Liver (tissue), 9 donors: Measurements from ENCODE around the gene SNX18. TPM values are rescaled to one million over a fixed set of nuclear protein-coding genes. Genes with fewer than 3 reads are reported as not detected.

Experiments
- DNase-seq: peaks from one replicate; pipeline ENCODE4 v3.0.0-alpha.2; 2017; ENCODE audit warnings: low spot score
- H3K27ac ChIP-seq, 2 donors: one replicate each; pipeline ENCODE4 v1.7.0; 2013; ENCODE audit warnings: inconsistent platforms in 2 of 2, low read length in 2 of 2, control low read depth in 1 of 2, low read depth in 1 of 2, mild to moderate bottlenecking in 1 of 2
- H3K27me3 ChIP-seq, 4 donors: one replicate each; pipeline versions ENCODE4 v1.6.1 to v1.7.0; 2013; ENCODE audit warnings: low read length in 3 of 4, inconsistent platforms in 1 of 4, mild to moderate bottlenecking in 1 of 4, moderate library complexity in 1 of 4; ENCODE audit not compliant: control insufficient read depth in 4 of 4, insufficient read depth in 4 of 4
- H3K36me3 ChIP-seq, 4 donors: one replicate each; pipeline versions ENCODE4 v1.6.1 to v1.7.0; 2013; ENCODE audit warnings: low read length in 3 of 4, mild to moderate bottlenecking in 3 of 4, low read depth in 1 of 4, moderate library complexity in 1 of 4; ENCODE audit not compliant: control insufficient read depth in 4 of 4, insufficient read depth in 3 of 4
- H3K4me1 ChIP-seq, 4 donors: one replicate each; pipeline versions ENCODE4 v1.6.1 to v1.7.0; 2013; ENCODE audit warnings: low read length in 3 of 4, mild to moderate bottlenecking in 3 of 4, moderate library complexity in 1 of 4; ENCODE audit not compliant: control insufficient read depth in 4 of 4, insufficient read depth in 4 of 4
- H3K4me3 ChIP-seq, 3 donors: one replicate each; pipeline versions ENCODE4 v1.6.1 to v1.7.0; 2013; ENCODE audit warnings: low read length in 3 of 3, control low read depth in 1 of 3, low read depth in 1 of 3, mild to moderate bottlenecking in 1 of 3
- H3K9ac ChIP-seq, 2 donors: one replicate each; pipeline ENCODE4 v1.7.0; 2013; ENCODE audit warnings: low read length in 2 of 2, mild to moderate bottlenecking in 2 of 2, moderate library complexity in 2 of 2, control low read depth in 1 of 2, low read depth in 1 of 2
- H3K9me3 ChIP-seq, 4 donors: one replicate each; pipeline versions ENCODE4 v1.6.1 to v1.7.0; 2013; ENCODE audit warnings: low read length in 3 of 4; ENCODE audit not compliant: control insufficient read depth in 4 of 4
- EGR1 ChIP-seq, 2 donors: IDR thresholded peaks; 2 replicates each; pipeline ENCODE4 v1.6.1; 2016 to 2018; ENCODE audit warnings: antibody characterized with exemption in 2 of 2, low read depth in 2 of 2
- FOXA1 ChIP-seq: IDR thresholded peaks from 2 replicates; pipeline ENCODE4 v1.6.1; 2016; ENCODE audit warnings: antibody characterized with exemption
- FOXA2 ChIP-seq: IDR thresholded peaks from 2 replicates; pipeline ENCODE4 v1.6.1; 2016; ENCODE audit warnings: antibody characterized with exemption
- GABPA ChIP-seq, 2 donors: IDR thresholded peaks in 1 of 2; conservative IDR thresholded peaks in 1 of 2; 2 replicates each; pipeline ENCODE4 v1.6.1; 2016; ENCODE audit warnings: antibody characterized with exemption in 2 of 2, mild to moderate bottlenecking in 1 of 2, moderate library complexity in 1 of 2
- HNF4A ChIP-seq, 2 donors: conservative IDR thresholded peaks; 2 replicates each; pipeline ENCODE4 v1.6.1; 2016; ENCODE audit warnings: antibody characterized with exemption in 2 of 2, mild to moderate bottlenecking in 2 of 2
- HNF4G ChIP-seq: IDR thresholded peaks from 2 replicates; pipeline ENCODE4 v1.6.1; 2016; ENCODE audit warnings: antibody characterized with exemption
- JUND ChIP-seq, 2 donors: IDR thresholded peaks; 2 replicates each; pipeline ENCODE4 v1.6.1; 2016; ENCODE audit warnings: antibody characterized with exemption in 2 of 2
- NR2F2 ChIP-seq: IDR thresholded peaks from 2 replicates; pipeline ENCODE4 v1.6.1; 2016; ENCODE audit warnings: antibody characterized with exemption
- RAD21 ChIP-seq, 2 donors: IDR thresholded peaks; 2 replicates each; pipeline ENCODE4 v1.6.1; 2016; ENCODE audit warnings: antibody characterized with exemption in 2 of 2, mild to moderate bottlenecking in 2 of 2
- RXRA ChIP-seq, 2 donors: IDR thresholded peaks; 2 replicates each; pipeline ENCODE4 v1.6.1; 2017 to 2018; ENCODE audit warnings: antibody characterized with exemption in 2 of 2, mild to moderate bottlenecking in 1 of 2
- SP1 ChIP-seq: IDR thresholded peaks from 2 replicates; pipeline ENCODE4 v1.6.1; 2018; ENCODE audit warnings: antibody characterized with exemption, mild to moderate bottlenecking
- TAF1 ChIP-seq: conservative IDR thresholded peaks from 2 replicates; pipeline ENCODE4 v1.6.1; 2016; ENCODE audit warnings: antibody characterized with exemption, mild to moderate bottlenecking
- YY1 ChIP-seq: IDR thresholded peaks from 2 replicates; pipeline ENCODE4 v1.6.1; 2016; ENCODE audit warnings: antibody characterized with exemption, mild to moderate bottlenecking
- polyA plus RNA-seq, 2 donors: library from polyadenylated mRNA; stranded (reverse) in 1 of 2; unstranded in 1 of 2; fragments of 200-250 nt in 1 of 2; fragments of >200 nt in 1 of 2; fragmentation: Nextera tagmentation in 1 of 2; extraction: Ambion mirVana in 1 of 2; gene quantifications; one replicate each; pipeline versions ENCODE4 v1.2.1 to v1.2.3, GENCODE V29; 2013 to 2015
- total RNA-seq, 2 donors: library from RNA; depleted of rRNA; stranded (reverse); fragments of >200 nt; gene quantifications; one replicate each; pipeline ENCODE4 v1.2.3, GENCODE V29; 2014
- TF ChIP-seq, protein P1 (sequence below): IDR thresholded peaks from 2 replicates; pipeline ENCODE4 v1.6.1; 2016; ENCODE audit warnings: antibody characterized with exemption
- TF ChIP-seq, protein P2 (sequence below): IDR thresholded peaks from 2 replicates; pipeline ENCODE4 v1.6.1; 2016; ENCODE audit warnings: antibody characterized with exemption
- TF ChIP-seq, protein P3 (sequence below): IDR thresholded peaks from 2 replicates; pipeline ENCODE4 v1.6.1; 2016; ENCODE audit warnings: antibody characterized with exemption
- TF ChIP-seq, protein P4 (sequence below): IDR thresholded peaks from 2 replicates; pipeline ENCODE4 v1.6.1; 2016; ENCODE audit warnings: antibody characterized with exemption, mild to moderate bottlenecking
- TF ChIP-seq, protein P5 (sequence below): fragments of 150-350 bp; IDR thresholded peaks from 2 replicates; pipeline ENCODE4 v1.5.1; 2017; ENCODE audit warnings: improper control_type of control experiment, low read depth, low read length; ENCODE audit not compliant: missing input control
- donor health status: healthy.
- donor health status: healthy.
- donor health status: healthy.
- donor health status: healthy.
- donor health status: healthy.

SNX18 gene
- total and polyA plus RNA-seq, 4 donors: 4.9 to 32.5 (median 12.6) TPM

DNA sequence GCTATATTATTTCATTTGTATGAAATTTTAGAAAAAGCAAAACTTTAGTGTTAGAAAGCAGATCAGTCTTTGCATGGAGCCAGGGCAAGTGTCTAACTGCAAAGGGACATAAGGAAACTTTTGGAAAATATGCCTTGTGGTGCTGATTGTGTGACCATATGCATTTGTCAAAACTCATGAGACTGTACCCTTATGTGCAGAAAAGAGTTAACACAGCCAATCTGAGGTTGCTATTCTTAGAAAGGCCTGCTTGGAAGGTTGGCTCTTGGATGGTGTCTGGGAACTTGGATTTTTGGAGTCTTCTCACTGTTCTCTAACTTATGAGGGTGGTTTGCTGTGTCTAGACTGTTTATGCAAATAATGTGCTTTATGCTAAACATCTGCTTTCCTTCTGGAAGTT, 76.6 kb downstream of the SNX18 start:
- Histone ChIP-seq H3K27me3 (no peaks in the 10 kb centered on the region), H3K9me3 (peaks cover 0 to 4% (median 0%) of the 10 kb centered on the region in 4 donors), H3K4me3 (no peak overlapping the region), H3K9ac (no peak overlapping the region), H3K36me3 (no peaks in the 10 kb centered on the region), H3K27ac (no peak overlapping the region), H3K4me1 (no peaks in the 10 kb centered on the region)
- TF ChIP-seq, protein P1, sequence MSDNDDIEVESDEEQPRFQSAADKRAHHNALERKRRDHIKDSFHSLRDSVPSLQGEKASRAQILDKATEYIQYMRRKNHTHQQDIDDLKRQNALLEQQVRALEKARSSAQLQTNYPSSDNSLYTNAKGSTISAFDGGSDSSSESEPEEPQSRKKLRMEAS: no peak
- no peak for TF ChIP-seq FOXA1
- no peak for TF ChIP-seq RXRA (IDR thresholded peaks at IDR 0.05)
- TF ChIP-seq YY1: no peak
- TF ChIP-seq, protein P2, sequence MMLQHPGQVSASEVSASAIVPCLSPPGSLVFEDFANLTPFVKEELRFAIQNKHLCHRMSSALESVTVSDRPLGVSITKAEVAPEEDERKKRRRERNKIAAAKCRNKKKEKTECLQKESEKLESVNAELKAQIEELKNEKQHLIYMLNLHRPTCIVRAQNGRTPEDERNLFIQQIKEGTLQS: no peak
- TF ChIP-seq, protein P3, sequence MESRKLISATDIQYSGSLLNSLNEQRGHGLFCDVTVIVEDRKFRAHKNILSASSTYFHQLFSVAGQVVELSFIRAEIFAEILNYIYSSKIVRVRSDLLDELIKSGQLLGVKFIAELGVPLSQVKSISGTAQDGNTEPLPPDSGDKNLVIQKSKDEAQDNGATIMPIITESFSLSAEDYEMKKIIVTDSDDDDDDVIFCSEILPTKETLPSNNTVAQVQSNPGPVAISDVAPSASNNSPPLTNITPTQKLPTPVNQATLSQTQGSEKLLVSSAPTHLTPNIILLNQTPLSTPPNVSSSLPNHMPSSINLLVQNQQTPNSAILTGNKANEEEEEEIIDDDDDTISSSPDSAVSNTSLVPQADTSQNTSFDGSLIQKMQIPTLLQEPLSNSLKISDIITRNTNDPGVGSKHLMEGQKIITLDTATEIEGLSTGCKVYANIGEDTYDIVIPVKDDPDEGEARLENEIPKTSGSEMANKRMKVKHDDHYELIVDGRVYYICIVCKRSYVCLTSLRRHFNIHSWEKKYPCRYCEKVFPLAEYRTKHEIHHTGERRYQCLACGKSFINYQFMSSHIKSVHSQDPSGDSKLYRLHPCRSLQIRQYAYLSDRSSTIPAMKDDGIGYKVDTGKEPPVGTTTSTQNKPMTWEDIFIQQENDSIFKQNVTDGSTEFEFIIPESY: no peak
- no peak for TF ChIP-seq HNF4A (conservative IDR thresholded peaks at IDR 0.05)
- no peak for TF ChIP-seq TAF1
- no peak for TF ChIP-seq RAD21 (IDR thresholded peaks at IDR 0.05)
- TF ChIP-seq, protein P4, sequence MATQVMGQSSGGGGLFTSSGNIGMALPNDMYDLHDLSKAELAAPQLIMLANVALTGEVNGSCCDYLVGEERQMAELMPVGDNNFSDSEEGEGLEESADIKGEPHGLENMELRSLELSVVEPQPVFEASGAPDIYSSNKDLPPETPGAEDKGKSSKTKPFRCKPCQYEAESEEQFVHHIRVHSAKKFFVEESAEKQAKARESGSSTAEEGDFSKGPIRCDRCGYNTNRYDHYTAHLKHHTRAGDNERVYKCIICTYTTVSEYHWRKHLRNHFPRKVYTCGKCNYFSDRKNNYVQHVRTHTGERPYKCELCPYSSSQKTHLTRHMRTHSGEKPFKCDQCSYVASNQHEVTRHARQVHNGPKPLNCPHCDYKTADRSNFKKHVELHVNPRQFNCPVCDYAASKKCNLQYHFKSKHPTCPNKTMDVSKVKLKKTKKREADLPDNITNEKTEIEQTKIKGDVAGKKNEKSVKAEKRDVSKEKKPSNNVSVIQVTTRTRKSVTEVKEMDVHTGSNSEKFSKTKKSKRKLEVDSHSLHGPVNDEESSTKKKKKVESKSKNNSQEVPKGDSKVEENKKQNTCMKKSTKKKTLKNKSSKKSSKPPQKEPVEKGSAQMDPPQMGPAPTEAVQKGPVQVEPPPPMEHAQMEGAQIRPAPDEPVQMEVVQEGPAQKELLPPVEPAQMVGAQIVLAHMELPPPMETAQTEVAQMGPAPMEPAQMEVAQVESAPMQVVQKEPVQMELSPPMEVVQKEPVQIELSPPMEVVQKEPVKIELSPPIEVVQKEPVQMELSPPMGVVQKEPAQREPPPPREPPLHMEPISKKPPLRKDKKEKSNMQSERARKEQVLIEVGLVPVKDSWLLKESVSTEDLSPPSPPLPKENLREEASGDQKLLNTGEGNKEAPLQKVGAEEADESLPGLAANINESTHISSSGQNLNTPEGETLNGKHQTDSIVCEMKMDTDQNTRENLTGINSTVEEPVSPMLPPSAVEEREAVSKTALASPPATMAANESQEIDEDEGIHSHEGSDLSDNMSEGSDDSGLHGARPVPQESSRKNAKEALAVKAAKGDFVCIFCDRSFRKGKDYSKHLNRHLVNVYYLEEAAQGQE: no peak
- TF ChIP-seq JUND (IDR thresholded peaks at IDR 0.05): no peak
- TF ChIP-seq SP1: no peak
- no peak for TF ChIP-seq HNF4G
- no peak for TF ChIP-seq EGR1 (IDR thresholded peaks at IDR 0.05; ENCODE audit: low read depth in 2 of 2)
- TF ChIP-seq FOXA2: no peak
- no peak for TF ChIP-seq GABPA (IDR thresholded peaks at IDR 0.05 in 1 of 2, conservative IDR thresholded peaks at IDR 0.05 in 1 of 2)
- TF ChIP-seq, protein P5, sequence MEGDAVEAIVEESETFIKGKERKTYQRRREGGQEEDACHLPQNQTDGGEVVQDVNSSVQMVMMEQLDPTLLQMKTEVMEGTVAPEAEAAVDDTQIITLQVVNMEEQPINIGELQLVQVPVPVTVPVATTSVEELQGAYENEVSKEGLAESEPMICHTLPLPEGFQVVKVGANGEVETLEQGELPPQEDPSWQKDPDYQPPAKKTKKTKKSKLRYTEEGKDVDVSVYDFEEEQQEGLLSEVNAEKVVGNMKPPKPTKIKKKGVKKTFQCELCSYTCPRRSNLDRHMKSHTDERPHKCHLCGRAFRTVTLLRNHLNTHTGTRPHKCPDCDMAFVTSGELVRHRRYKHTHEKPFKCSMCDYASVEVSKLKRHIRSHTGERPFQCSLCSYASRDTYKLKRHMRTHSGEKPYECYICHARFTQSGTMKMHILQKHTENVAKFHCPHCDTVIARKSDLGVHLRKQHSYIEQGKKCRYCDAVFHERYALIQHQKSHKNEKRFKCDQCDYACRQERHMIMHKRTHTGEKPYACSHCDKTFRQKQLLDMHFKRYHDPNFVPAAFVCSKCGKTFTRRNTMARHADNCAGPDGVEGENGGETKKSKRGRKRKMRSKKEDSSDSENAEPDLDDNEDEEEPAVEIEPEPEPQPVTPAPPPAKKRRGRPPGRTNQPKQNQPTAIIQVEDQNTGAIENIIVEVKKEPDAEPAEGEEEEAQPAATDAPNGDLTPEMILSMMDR: no peak
- no peak for TF ChIP-seq NR2F2
- no peak for DNase-seq
